Measurements from ENCODE around the gene GPR26.

DNA sequence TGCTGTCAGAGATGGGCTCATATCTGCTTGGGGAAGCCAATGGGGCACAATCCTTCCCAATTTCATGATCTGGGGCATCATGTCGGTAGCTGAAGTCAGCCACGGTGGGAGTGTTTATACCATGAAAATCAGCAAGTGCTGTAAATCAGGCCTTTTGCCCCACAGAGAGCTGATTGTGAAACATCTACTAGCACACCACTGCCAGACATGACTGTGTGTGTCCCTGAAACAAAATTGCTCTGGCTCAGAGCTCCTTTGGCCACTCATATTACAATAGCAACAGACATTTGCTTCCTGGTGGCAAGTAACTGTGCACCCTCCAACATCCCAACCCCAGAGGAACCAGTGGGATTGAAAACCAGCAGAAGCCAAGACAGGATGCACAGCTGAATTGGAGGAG, 23.7 kb downstream of the GPR26 start:
- TF ChIP-seq, protein P1, sequence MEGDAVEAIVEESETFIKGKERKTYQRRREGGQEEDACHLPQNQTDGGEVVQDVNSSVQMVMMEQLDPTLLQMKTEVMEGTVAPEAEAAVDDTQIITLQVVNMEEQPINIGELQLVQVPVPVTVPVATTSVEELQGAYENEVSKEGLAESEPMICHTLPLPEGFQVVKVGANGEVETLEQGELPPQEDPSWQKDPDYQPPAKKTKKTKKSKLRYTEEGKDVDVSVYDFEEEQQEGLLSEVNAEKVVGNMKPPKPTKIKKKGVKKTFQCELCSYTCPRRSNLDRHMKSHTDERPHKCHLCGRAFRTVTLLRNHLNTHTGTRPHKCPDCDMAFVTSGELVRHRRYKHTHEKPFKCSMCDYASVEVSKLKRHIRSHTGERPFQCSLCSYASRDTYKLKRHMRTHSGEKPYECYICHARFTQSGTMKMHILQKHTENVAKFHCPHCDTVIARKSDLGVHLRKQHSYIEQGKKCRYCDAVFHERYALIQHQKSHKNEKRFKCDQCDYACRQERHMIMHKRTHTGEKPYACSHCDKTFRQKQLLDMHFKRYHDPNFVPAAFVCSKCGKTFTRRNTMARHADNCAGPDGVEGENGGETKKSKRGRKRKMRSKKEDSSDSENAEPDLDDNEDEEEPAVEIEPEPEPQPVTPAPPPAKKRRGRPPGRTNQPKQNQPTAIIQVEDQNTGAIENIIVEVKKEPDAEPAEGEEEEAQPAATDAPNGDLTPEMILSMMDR (tag by site-specific recombination; IDR thresholded peaks at IDR 0.05) = no peak
- TF ChIP-seq ZNF335 (tag by site-specific recombination; conservative IDR thresholded peaks at IDR 0.05) (no peak), ZNF202 (tag by site-specific recombination; IDR thresholded peaks at IDR 0.05; ENCODE audit: borderline replicate concordance) (no peak), ZBTB1 (tag by site-specific recombination; IDR thresholded peaks at IDR 0.05) (no peak), PRDM1 (tag by site-specific recombination; IDR thresholded peaks at IDR 0.05) (no peak), ZNF174 (tag by site-specific recombination; IDR thresholded peaks at IDR 0.05) (no peak), ZNF747 (tag by site-specific recombination; IDR thresholded peaks at IDR 0.05) (no peak), HOXC10 (CRISPR knock-in tag; IDR thresholded peaks at IDR 0.05) (no peak), YY1 (tag by site-specific recombination; IDR thresholded peaks at IDR 0.05) (no peak), ATF2 (tag by site-specific recombination; IDR thresholded peaks at IDR 0.05; ENCODE audit: low read depth) (no peak)
- TF ChIP-seq, protein P2, sequence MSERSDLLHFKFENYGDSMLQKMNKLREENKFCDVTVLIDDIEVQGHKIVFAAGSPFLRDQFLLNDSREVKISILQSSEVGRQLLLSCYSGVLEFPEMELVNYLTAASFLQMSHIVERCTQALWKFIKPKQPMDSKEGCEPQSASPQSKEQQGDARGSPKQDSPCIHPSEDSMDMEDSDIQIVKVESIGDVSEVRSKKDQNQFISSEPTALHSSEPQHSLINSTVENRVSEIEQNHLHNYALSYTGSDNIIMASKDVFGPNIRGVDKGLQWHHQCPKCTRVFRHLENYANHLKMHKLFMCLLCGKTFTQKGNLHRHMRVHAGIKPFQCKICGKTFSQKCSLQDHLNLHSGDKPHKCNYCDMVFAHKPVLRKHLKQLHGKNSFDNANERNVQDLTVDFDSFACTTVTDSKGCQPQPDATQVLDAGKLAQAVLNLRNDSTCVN (tag by site-specific recombination; optimal IDR thresholded peaks at IDR 0.05) = no peak
- TF ChIP-seq, protein P3, sequence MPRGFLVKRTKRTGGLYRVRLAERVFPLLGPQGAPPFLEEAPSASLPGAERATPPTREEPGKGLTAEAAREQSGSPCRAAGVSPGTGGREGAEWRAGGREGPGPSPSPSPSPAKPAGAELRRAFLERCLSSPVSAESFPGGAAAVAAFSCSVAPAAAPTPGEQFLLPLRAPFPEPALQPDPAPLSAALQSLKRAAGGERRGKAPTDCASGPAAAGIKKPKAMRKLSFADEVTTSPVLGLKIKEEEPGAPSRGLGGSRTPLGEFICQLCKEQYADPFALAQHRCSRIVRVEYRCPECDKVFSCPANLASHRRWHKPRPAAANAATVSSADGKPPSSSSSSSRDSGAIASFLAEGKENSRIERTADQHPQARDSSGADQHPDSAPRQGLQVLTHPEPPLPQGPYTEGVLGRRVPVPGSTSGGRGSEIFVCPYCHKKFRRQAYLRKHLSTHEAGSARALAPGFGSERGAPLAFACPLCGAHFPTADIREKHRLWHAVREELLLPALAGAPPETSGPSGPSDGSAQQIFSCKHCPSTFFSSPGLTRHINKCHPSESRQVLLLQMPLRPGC (tag by site-specific recombination; IDR thresholded peaks at IDR 0.05) = no peak
- TF ChIP-seq, protein P4, sequence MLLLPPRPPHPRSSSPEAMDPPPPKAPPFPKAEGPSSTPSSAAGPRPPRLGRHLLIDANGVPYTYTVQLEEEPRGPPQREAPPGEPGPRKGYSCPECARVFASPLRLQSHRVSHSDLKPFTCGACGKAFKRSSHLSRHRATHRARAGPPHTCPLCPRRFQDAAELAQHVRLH (tag by site-specific recombination; IDR thresholded peaks at IDR 0.05) = no peak
- TF ChIP-seq, protein P5, sequence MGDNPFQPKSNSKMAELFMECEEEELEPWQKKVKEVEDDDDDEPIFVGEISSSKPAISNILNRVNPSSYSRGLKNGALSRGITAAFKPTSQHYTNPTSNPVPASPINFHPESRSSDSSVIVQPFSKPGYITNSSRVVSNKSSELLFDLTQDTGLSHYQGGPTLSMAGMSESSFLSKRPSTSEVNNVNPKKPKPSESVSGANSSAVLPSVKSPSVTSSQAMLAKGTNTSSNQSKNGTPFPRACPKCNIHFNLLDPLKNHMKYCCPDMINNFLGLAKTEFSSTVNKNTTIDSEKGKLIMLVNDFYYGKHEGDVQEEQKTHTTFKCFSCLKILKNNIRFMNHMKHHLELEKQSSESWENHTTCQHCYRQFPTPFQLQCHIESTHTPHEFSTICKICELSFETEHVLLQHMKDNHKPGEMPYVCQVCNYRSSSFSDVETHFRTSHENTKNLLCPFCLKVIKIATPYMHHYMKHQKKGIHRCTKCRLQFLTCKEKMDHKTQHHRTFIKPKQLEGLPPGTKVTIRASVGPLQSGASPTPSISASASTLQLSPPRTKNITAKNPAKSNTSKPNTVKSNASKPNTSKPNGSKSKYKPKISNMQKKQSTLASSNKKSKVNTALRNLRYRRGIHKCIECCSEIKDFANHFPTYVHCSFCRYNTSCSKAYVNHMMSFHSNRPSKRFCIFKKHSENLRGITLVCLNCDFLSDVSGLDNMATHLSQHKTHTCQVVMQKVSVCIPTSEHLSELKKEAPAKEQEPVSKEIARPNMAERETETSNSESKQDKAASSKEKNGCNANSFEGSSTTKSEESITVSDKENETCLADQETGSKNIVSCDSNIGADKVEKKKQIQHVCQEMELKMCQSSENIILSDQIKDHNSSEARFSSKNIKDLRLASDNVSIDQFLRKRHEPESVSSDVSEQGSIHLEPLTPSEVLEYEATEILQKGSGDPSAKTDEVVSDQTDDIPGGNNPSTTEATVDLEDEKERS (tag by site-specific recombination; IDR thresholded peaks at IDR 0.05) = no peak

Data from HEK293 (cell line).